H1 (cell line): ENCODE measurements around the gene OPHN1.

Source experiments
- CTCF ChIP-seq, 3 experiments: IDR thresholded peaks; 1 replicate in 2 of 3; 2 replicates in 1 of 3; pipeline versions ENCODE4 v1.5.1 to v1.6.1; 2011; ENCODE audit warnings: low read length in 3 of 3, mild to moderate bottlenecking in 3 of 3, inconsistent platforms in 2 of 3, low read depth in 1 of 3, moderate library complexity in 1 of 3; ENCODE audit not compliant: insufficient read depth in 1 of 3; ENCODE audit errors: control extremely low read depth in 1 of 3
- EP300 ChIP-seq, 2 experiments: IDR thresholded peaks; 1 replicate in 1 of 2; 2 replicates in 1 of 2; pipeline ENCODE4 v1.6.1; 2011 to 2012; ENCODE audit warnings: low read depth in 2 of 2, low read length in 2 of 2, mild to moderate bottlenecking in 2 of 2, borderline replicate concordance in 1 of 2, inconsistent platforms in 1 of 2, moderate library complexity in 1 of 2
- EZH2 ChIP-seq: fragments of 200-600 bp; sonication (generic); IDR thresholded peaks from 2 replicates; pipeline ENCODE4 v1.7.1; 2012; ENCODE audit warnings: low read depth, mild to moderate bottlenecking, moderate library complexity, low read length, inconsistent platforms; ENCODE audit not compliant: severe bottlenecking
- POLR2AphosphoS5 ChIP-seq: IDR thresholded peaks from 2 replicates; pipeline ENCODE4 v1.6.1; 2011; ENCODE audit warnings: low read depth, low read length

- TF ChIP-seq CTCF (IDR thresholded peaks at IDR 0.05; ENCODE audit: control extremely low read depth in 1 of 3, insufficient read depth in 1 of 3, low read depth in 1 of 3, low read length in 3 of 3): no peak
- no peak for TF ChIP-seq EZH2
- no peak for TF ChIP-seq POLR2AphosphoS5
- TF ChIP-seq EP300 (IDR thresholded peaks at IDR 0.05; ENCODE audit: borderline replicate concordance in 1 of 2, low read depth in 2 of 2, low read length in 2 of 2): no peak
Measured at GRCh38 chrX:68177542-68177941, 255.8 kb downstream of the OPHN1 start.
